Colonic mucosa (tissue), 4 donors: ENCODE data around the gene CYP21A2. TPM values are rescaled to one million over a fixed set of nuclear protein-coding genes. Genes with fewer than 3 reads are reported as not detected.
"Not testable (repeated sequence)": the region's sequence is repeated elsewhere in the genome, so short reads cannot be mapped to it uniquely, and the experiment has no call there.

Experiments
- DNase-seq: peaks from one replicate; pipeline ENCODE4 v3.0.0-alpha.2; 2020
- H3K27ac ChIP-seq: fragments of 200-600 bp; one replicate; pipeline ENCODE4 v1.8.0; 2021
- H3K27me3 ChIP-seq: fragments of 200-600 bp; one replicate; pipeline ENCODE4 v1.8.0; 2021
- H3K36me3 ChIP-seq: fragments of 200-600 bp; one replicate; pipeline ENCODE4 v1.8.0; 2021
- H3K4me1 ChIP-seq: fragments of 200-600 bp; one replicate; pipeline ENCODE4 v1.8.0; 2021; ENCODE audit warnings: mild to moderate bottlenecking
- H3K4me3 ChIP-seq: fragments of 200-600 bp; one replicate; pipeline ENCODE4 v1.8.0; 2021
- H3K9ac ChIP-seq, 2 donors: one replicate each; pipeline ENCODE4 v1.7.0; 2013; ENCODE audit warnings: control low read depth in 2 of 2, low read depth in 2 of 2, low read length in 2 of 2
- H3K9me3 ChIP-seq: fragments of 200-600 bp; one replicate; pipeline ENCODE4 v1.8.0; 2021
- intact Hi-C: fragments of 100-400 bp; cut with DNase I; formaldehyde crosslinking; loops from one replicate; pipeline ENCODE4 v1.14.1; 2022
- total RNA-seq, 2 donors: library from RNA; stranded (reverse); fragmentation: NEBNext Ultra II Directional in 1 of 2; extraction: Animal tissue kit (Norgen Biotek cat#: 25700) in 1 of 2; gene quantifications; one replicate each; pipeline ENCODE4 v1.2.1, GENCODE V29; 2021
- TF ChIP-seq, protein P1 (sequence below): fragments of 200-600 bp; IDR thresholded peaks from one replicate; pipeline ENCODE4 v1.8.0; 2022; ENCODE audit warnings: antibody characterized with exemption, mild to moderate bottlenecking
- donor health status: healthy.
- donor health status: DM: no; HTN: no; CAD: no.
- donor health status: DM: no; HTN: no; CAD: no.

The CYP21A2 gene
- total RNA-seq, 2 donors from 2014 or later: 3.3 TPM; not detected in 1

DNA sequence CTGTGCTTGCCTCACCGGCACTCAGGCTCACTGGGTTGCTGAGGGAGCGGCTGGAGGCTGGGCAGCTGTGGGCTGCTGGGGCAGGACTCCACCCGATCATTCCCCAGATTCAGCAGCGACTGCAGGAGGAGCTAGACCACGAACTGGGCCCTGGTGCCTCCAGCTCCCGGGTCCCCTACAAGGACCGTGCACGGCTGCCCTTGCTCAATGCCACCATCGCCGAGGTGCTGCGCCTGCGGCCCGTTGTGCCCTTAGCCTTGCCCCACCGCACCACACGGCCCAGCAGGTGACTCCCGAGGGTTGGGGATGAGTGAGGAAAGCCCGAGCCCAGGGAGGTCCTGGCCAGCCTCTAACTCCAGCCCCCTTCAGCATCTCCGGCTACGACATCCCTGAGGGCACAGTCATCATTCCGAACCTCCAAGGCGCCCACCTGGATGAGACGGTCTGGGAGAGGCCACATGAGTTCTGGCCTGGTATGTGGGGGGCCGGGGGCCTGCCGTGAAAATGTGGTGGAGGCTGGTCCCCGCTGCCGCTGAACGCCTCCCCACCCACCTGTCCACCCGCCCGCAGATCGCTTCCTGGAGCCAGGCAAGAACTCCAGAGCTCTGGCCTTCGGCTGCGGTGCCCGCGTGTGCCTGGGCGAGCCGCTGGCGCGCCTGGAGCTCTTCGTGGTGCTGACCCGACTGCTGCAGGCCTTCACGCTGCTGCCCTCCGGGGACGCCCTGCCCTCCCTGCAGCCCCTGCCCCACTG, 2.3 kb downstream of the CYP21A2 start:
- H3K9me3 ChIP-seq, H3K9ac ChIP-seq, DNase-seq, H3K36me3 ChIP-seq, H3K4me1 ChIP-seq, H3K27me3 ChIP-seq, H3K4me3 ChIP-seq, intact Hi-C loops, H3K27ac ChIP-seq: not testable (repeated sequence)

DNA sequence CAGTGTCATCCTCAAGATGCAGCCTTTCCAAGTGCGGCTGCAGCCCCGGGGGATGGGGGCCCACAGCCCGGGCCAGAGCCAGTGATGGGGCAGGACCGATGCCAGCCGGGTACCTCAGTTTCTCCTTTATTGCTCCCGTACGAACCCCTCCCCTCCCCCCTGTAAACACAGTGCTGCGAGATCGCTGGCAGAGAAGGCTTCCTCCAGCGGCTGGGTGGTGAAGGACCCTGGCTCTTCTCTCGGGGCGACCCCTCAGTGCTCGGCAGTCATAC, 2.8 kb downstream of the CYP21A2 start:
- H3K9ac ChIP-seq, H3K27ac ChIP-seq, DNase-seq, intact Hi-C loops, H3K27me3 ChIP-seq, H3K36me3 ChIP-seq, H3K4me1 ChIP-seq, H3K4me3 ChIP-seq, H3K9me3 ChIP-seq: not testable (repeated sequence)

DNA sequence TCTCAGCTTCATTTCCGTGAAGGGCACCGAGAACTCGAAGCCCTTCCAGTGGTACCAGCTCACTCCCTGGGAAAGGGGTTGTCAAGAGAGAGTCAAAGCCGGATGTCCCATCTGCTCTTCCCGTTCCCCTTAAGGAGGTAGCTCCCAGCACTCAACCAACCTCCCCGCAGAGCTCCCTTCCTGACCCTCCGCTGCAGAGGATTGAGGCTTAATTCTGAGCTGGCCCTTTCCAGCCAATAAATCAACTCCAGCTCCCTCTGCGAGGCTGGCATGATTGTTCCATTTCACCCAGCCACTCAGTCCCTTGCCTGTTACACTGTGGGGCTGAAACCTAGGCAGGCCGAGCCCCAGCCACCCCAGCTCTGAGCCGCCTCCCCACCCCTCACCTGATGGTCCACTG, 3.2 kb downstream of the CYP21A2 start:
- intact Hi-C loops: not testable (repeated sequence)

DNA sequence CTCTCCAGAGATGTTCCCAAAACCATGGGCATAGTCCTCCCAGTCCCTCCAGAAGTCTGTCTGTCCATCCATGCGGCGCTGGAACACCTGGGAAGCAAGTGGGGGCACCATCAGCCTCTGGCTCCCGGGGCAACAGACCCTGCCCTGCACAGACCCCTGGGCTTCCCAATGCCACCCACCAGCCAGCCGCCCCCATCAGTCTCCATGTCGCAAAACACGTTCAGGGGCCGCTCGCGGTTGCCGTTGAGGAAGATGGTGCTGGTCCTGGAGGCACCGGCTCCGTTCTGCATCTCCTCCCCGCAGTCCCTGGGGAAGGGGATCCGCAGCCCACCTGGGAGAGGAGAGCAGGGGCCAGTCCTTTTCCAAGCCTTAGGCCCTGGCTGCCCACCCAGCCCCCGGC, 4.1 kb downstream of the CYP21A2 start:
- H3K4me3 ChIP-seq, H3K4me1 ChIP-seq, intact Hi-C loops, H3K27ac ChIP-seq, H3K9me3 ChIP-seq, H3K27me3 ChIP-seq, H3K9ac ChIP-seq, H3K36me3 ChIP-seq, DNase-seq: not testable (repeated sequence)

More for the DNA sequence above, 3.2 kb downstream of the CYP21A2 start:
- H3K9me3 ChIP-seq, H3K27me3 ChIP-seq, H3K27ac ChIP-seq, DNase-seq, H3K9ac ChIP-seq, H3K4me3 ChIP-seq, H3K36me3 ChIP-seq, H3K4me1 ChIP-seq: not testable (repeated sequence)

DNA sequence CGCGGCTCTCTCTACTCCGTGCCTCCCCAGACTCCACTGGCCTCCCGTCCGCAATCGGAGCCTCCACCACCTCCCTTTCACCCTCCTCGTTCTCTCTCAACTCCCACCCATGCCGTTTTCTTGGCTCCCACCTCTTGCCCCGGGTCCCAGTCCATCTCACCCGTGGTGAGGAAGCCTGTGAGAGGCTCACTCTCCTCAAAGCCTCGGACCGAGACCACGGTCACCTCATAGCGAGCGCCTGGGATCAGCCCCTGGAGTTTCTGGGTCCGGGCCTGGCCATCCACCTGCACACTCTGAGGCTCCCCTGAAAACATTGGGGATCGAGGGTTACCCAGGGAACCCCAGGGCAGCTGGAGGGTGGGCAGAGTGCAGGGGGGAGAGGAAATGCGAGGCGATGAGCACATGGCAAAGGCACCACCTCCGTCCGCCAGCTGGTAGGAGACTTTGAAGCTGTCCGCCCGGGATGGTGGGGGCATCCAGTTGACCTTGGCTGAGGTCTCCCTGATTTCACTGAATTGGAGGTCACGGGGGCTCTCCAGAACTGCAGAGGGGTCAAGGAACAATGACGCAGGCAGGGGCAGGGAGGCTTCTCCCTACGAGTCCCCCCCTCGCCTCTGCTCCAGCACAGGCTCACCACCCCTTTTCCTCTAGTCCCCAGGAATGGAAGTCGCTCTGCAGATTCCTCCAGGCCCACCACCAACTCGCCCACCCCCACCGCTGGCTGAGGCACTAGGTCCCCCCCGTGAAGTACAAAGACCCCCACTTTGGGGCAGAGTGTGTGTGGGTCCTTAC, 5.6 kb downstream of the CYP21A2 start:
- DNase-seq, H3K9ac ChIP-seq, intact Hi-C loops, H3K27me3 ChIP-seq, H3K9me3 ChIP-seq, H3K4me1 ChIP-seq, H3K27ac ChIP-seq, H3K36me3 ChIP-seq, H3K4me3 ChIP-seq: not testable (repeated sequence)

DNA sequence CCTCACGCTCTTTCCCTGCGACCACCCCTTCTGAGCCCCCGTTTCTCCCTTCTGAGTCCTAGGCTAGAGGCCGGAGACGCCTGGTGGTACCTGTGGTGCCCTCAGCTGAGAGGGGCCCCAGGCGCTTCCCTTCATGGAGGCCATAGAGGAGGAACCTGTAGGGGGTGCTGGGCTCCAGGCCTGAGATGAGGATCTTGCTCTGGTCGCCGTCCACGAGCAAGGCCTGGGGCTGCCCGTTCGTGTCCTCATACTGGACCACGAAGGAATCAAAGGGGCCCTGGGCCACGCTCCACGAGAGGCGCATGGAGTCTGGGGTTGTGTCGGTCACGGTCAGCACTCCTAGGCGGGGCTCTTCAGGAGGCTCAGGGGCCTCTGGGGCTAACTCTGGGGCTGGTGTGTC, 6.7 kb downstream of the CYP21A2 start:
- H3K9ac ChIP-seq, H3K36me3 ChIP-seq, H3K27me3 ChIP-seq, intact Hi-C loops, DNase-seq, H3K27ac ChIP-seq, H3K4me3 ChIP-seq, H3K9me3 ChIP-seq, H3K4me1 ChIP-seq: not testable (repeated sequence)

DNA sequence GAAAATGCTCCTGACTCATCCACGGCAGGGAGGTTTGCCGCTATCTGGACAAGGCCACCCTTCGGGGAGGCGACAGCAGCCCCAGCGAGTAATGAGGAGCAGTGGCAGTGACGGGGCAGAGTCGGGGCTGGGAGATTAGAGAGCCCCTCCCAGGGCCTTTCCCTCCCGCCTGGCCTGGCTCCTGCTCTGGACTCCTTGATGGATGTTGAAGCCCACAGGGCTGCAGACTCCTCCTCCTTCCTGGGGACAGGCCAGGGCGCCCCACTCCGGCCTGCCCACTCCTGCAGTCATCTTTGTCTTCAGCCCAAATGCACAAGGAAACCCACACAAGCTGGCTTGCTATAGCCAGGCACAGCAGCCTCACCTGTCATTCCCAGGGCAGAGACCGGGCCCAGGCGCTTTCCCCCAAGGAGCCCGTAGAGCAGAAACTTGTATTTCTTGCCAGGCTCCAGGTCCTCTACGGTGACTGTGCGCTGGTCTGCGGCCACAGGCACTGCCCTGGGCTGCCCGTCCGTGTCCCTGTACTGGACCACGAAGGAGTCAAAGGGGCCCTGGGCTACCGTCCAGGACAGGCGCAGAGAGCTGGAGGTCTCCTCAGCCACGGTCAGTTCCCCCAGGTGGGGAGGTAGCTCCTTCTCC, 7.7 kb downstream of the CYP21A2 start:
- Histone ChIP-seq H3K4me3 (no peak overlapping the region), H3K9ac (no peak overlapping the region), H3K27me3 (no peaks in the 10 kb centered on the region), H3K36me3 (no peaks in the 10 kb centered on the region), H3K4me1 (no peaks in the 10 kb centered on the region), H3K27ac (no peak overlapping the region), H3K9me3 (no peaks in the 10 kb centered on the region)
- intact Hi-C loops: no loop called here
- DNase-seq: no peak
- TF ChIP-seq, protein P1, sequence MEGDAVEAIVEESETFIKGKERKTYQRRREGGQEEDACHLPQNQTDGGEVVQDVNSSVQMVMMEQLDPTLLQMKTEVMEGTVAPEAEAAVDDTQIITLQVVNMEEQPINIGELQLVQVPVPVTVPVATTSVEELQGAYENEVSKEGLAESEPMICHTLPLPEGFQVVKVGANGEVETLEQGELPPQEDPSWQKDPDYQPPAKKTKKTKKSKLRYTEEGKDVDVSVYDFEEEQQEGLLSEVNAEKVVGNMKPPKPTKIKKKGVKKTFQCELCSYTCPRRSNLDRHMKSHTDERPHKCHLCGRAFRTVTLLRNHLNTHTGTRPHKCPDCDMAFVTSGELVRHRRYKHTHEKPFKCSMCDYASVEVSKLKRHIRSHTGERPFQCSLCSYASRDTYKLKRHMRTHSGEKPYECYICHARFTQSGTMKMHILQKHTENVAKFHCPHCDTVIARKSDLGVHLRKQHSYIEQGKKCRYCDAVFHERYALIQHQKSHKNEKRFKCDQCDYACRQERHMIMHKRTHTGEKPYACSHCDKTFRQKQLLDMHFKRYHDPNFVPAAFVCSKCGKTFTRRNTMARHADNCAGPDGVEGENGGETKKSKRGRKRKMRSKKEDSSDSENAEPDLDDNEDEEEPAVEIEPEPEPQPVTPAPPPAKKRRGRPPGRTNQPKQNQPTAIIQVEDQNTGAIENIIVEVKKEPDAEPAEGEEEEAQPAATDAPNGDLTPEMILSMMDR: no peak

DNA sequence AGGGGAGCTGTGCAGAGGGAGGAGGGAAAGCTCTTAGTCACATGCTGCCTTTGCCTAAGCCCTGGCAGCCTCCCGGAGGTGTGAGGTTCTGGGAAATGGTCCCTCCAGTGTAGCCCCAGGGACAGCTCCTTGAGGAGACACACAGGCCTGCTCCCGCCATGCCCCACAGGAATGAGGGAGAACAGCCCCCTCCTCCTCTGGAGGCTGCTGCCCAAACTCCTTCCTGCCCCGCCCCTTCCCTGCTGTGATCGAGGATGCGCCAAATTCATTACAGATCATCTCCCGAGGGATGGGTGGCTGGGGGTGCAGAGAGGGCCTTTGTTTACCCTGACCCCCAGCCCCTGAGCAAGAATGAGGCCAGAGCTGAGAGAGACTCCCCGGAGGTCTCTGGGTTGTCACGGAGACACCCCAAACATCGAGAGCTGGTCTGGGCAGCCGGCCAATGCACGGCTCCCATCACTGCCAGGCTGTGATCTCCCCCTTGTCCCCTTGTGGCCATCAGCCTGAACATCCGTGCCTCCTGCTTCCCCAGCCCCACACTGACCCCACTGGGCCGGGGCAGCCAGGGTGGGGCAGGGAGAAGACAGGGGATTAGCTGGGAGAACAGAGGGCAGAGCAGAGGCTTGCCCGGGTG, 8.4 kb downstream of the CYP21A2 start:
- H3K9ac ChIP-seq: no peak overlapping the region
- H3K4me1 ChIP-seq: no peaks in the 10 kb centered on the region
- H3K4me3 ChIP-seq: no peak overlapping the region
- DNase-seq: peak; percentile 23
- TF ChIP-seq, protein P1: no peak
- H3K9me3 ChIP-seq: no peaks in the 10 kb centered on the region
- no peaks in the 10 kb centered on the region for H3K27me3 ChIP-seq
- H3K27ac ChIP-seq: no peak overlapping the region
- no peaks in the 10 kb centered on the region for H3K36me3 ChIP-seq
- intact Hi-C loops: no loop called here
